HepG2 (cell line): ENCODE data around the gene DHX57. TPM values are rescaled to one million over a fixed set of nuclear protein-coding genes. Genes with fewer than 3 reads are reported as not detected.

ENCODE experiments used
- ATAC-seq: fragments of 200-7000 bp; cut with Tn5 transposase; 3 replicates; pipeline ENCODE4 v1.9.1; 2020; ENCODE audit warnings: mild to moderate bottlenecking, moderate library complexity
- BruUV-seq: library from RNA; stranded (reverse); fragments of 400-500 nt; replicated peaks from 2 replicates; lab custom pipeline; 2021; lab: Mats Ljungman, UMichigan
- CTCF ChIA-PET: fragments of 300-600 bp; formaldehyde crosslinking; extraction: SDS; loops from one replicate; lab custom pipeline; 2021; ENCODE audit warnings: low total read pairs, inconsistent platforms, low intra/inter-chr PET ratio; lab: Yijun Ruan, JAX
- POLR2A ChIA-PET: fragments of 350-600 bp; sonication (Branson Sonifier 250); formaldehyde crosslinking; loops from one replicate; lab custom pipeline; 2020; ENCODE audit warnings: antibody characterized with exemption, inconsistent platforms; lab: Yijun Ruan, JAX
- DNase-seq: peaks from one replicate; pipeline ENCODE4 v3.0.0-alpha.2; 2015; ENCODE audit warnings: low spot score
- FAIRE-seq: peaks from 3 replicates; lab custom pipeline; 2011; peaks lifted over from hg19 to GRCh38; lab: Jason Lieb, UNC
- H2AFZ ChIP-seq: one replicate; pipeline ENCODE4 v1.6.1; 2011; ENCODE audit warnings: low read length, inconsistent platforms
- H3K27ac ChIP-seq: fragments of 300-600 bp; 3 replicates; pipeline ENCODE4 v1.8.0; 2011; ENCODE audit warnings: mixed run types, mild to moderate bottlenecking, mixed read lengths, low read length, inconsistent platforms; ENCODE audit not compliant: insufficient read depth; ENCODE audit errors: extremely low read length
- H3K27me3 ChIP-seq, 2 experiments: fragments of 200-600 bp in 1 of 2; 2 replicates in 1 of 2; 3 replicates in 1 of 2; pipeline versions ENCODE4 v1.6.0 to v1.8.0; 2011; ENCODE audit warnings: low read length in 2 of 2, mild to moderate bottlenecking in 2 of 2, moderate library complexity in 2 of 2, inconsistent platforms in 1 of 2; ENCODE audit not compliant: insufficient read depth in 2 of 2, control insufficient read depth in 1 of 2
- H3K36me3 ChIP-seq, 2 experiments: fragments of 200-600 bp in 1 of 2; replicated peaks in 1 of 2; 2 replicates in 1 of 2; 3 replicates in 1 of 2; pipeline versions ENCODE4 v1.5.1 to v1.8.0; 2011; ENCODE audit warnings: low read length in 2 of 2, inconsistent platforms in 1 of 2; ENCODE audit not compliant: insufficient read depth in 2 of 2, control insufficient read depth in 1 of 2
- H3K4me1 ChIP-seq: 2 replicates; pipeline ENCODE4 v1.5.1; 2012; ENCODE audit warnings: low read length, inconsistent platforms; ENCODE audit not compliant: insufficient read depth
- H3K4me2 ChIP-seq: 2 replicates; pipeline ENCODE4 v1.6.0; 2011; ENCODE audit warnings: low read depth, low read length, inconsistent platforms
- H3K4me3 ChIP-seq, 3 experiments: fragments of 200-600 bp in 1 of 3; sonication (generic), shearing (Covaris generic) in 1 of 3; replicated peaks in 1 of 3; 2 replicates each; pipeline ENCODE4 v1.5.1; 2011 to 2016; ENCODE audit warnings: low read length in 3 of 3, inconsistent platforms in 2 of 3, low read depth in 2 of 3, mild to moderate bottlenecking in 2 of 3, control low read depth in 1 of 3, mixed read lengths in 1 of 3; ENCODE audit not compliant: insufficient read depth in 1 of 3
- H3K79me2 ChIP-seq: one replicate; pipeline ENCODE4 v1.6.1; 2011; ENCODE audit warnings: low read length, inconsistent platforms; ENCODE audit not compliant: insufficient read depth
- H3K9ac ChIP-seq: 2 replicates; pipeline ENCODE4 v1.6.0; 2011; ENCODE audit warnings: mild to moderate bottlenecking, low read depth, low read length, inconsistent platforms; ENCODE audit not compliant: insufficient read depth
- H3K9me3 ChIP-seq: 2 replicates; pipeline ENCODE4 v1.5.1; 2012; ENCODE audit warnings: mild to moderate bottlenecking, low read length
- H4K20me1 ChIP-seq: 2 replicates; pipeline ENCODE4 v1.6.0; 2011; ENCODE audit warnings: inconsistent platforms, mild to moderate bottlenecking, low read length, moderate library complexity; ENCODE audit not compliant: insufficient read depth
- HMGA1 ChIP-seq: sonication (generic); formaldehyde crosslinking; conservative IDR thresholded peaks from 2 replicates; pipeline ENCODE4 v1.4.0; 2020; ENCODE audit warnings: missing genetic modification reagents
- TGIF2 ChIP-seq: IDR thresholded peaks from 2 replicates; pipeline ENCODE4 v1.6.1; 2016; ENCODE audit warnings: control low read depth, missing compliant biosample characterization
- ZNF160 ChIP-seq: sonication (generic); formaldehyde crosslinking; IDR thresholded peaks from 2 replicates; pipeline ENCODE4 v1.8.0; 2022; ENCODE audit warnings: mild to moderate bottlenecking, inconsistent platforms, missing genetic modification reagents
- WGBS: methylation state at CpG from one replicate; pipeline ENCODE4 v1.1.6; 2017; ENCODE audit warnings: low lambda C conversion rate; 5-methylcytosine and 5-hydroxymethylcytosine counted together
- in situ Hi-C: cut with HindIII; loops from 2 replicates; pipeline ENCODE4 v1.10.0; 2017; ENCODE audit warnings: low pct_unique_long_range_greater_than_20kb; ENCODE audit not compliant: extremely low pct_ligation_motif_present
- intact Hi-C: fragments of 100-400 bp; cut with micrococcal nuclease; formaldehyde crosslinking; loops from one replicate; pipeline ENCODE4 v1.10.0; 2022; ENCODE audit not compliant: unreplicated experiment
- polyA plus RNA-seq, 8 experiments: library from polyadenylated mRNA; depleted of rRNA in 3 of 8; stranded (reverse) in 7 of 8; unstranded in 1 of 8; fragments of >200 nt; fragmentation: Illumina TruSeq in 4 of 8; extraction: Trizol in 4 of 8; gene quantifications; 2 replicates each; pipeline versions ENCODE4 v1.2.1 to v1.2.3, GENCODE V29; 2011 to 2016; ENCODE audit warnings: low read depth in 4 of 8, missing spikeins in 1 of 8, mixed read lengths in 1 of 8; ENCODE audit not compliant: insufficient read depth in 1 of 8
- total RNA-seq, 5 experiments: library from RNA; depleted of rRNA; stranded (reverse); fragments of >200 nt; fragmentation: Illumina TruSeq; extraction: Trizol; gene quantifications; 2 replicates each; pipeline ENCODE4 v1.2.3, GENCODE V29; 2016; ENCODE audit warnings: low read depth in 1 of 5
- TF ChIP-seq, protein P1 (sequence below): sonication (generic); formaldehyde crosslinking; IDR thresholded peaks from 2 replicates; pipeline ENCODE4 v1.4.0; 2020; ENCODE audit warnings: missing genetic modification reagents, borderline replicate concordance

Gene DHX57
- total and polyA plus RNA-seq, 2 of the 13 experiments (the other 11 are each of a cell fraction or from before 2014, with no cell fraction given) = 9.2 to 24.2 TPM

DNA sequence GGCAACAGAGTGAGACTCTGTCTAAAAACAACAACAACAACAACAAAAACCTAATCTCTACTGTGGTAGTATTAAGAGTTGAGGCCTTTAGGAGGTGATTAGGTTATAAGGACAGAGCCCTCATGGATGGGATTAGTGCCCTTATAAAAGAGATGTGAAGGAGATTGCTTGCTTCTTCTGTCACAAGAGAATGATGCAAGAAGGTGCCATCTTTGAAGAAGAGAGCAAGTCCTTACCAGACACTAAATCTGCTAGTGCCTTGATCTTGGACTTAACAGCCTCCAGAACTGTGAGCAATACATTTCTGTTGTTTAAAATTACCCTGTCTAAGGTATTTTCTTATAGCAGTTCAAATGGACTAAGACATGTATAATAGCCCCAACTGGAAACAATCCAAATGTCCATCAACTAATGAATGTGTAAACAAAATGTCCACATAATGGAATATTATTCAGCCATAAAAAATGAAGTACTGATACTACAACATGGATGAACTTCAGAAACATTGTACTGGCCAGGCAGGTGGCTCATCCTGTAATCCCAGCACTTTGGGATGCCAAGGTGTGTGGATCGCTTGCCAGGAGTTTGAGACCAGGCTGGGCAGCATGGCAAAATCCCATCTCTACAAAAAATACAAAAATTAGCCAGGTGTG lies 12.3 kb upstream of the DHX57 start:
- intact Hi-C loops (no loop called here), in situ Hi-C loops (no loop called here)
- Histone ChIP-seq H3K9me3 (no peaks in the 10 kb centered on the region), H3K9ac (no peak overlapping the region), H3K36me3 (no peaks in the 10 kb centered on the region), H4K20me1 (no peaks in the 10 kb centered on the region), H3K4me2 (no peak overlapping the region), H3K27ac (no peak overlapping the region), H3K4me1 (no peaks in the 10 kb centered on the region), H3K27me3 (no peaks in the 10 kb centered on the region), H2AFZ (no peak overlapping the region), H3K79me2 (no peaks in the 10 kb centered on the region), H3K4me3 (no peak overlapping the region)
- ChIA-PET CTCF (no interaction called here), POLR2A (no interaction called here)
- FAIRE-seq = no peak
- no peak for ATAC-seq
- no TSS peak for BruUV-seq
- DNase-seq = no peak
- WGBS = 83% methylated on average over 1 of the region's 1 CpG
- TF ChIP-seq ZNF160 (CRISPR knock-in tag) (no peak), TGIF2 (no peak), HMGA1 (CRISPR knock-in tag) (no peak)
- TF ChIP-seq, protein P1, sequence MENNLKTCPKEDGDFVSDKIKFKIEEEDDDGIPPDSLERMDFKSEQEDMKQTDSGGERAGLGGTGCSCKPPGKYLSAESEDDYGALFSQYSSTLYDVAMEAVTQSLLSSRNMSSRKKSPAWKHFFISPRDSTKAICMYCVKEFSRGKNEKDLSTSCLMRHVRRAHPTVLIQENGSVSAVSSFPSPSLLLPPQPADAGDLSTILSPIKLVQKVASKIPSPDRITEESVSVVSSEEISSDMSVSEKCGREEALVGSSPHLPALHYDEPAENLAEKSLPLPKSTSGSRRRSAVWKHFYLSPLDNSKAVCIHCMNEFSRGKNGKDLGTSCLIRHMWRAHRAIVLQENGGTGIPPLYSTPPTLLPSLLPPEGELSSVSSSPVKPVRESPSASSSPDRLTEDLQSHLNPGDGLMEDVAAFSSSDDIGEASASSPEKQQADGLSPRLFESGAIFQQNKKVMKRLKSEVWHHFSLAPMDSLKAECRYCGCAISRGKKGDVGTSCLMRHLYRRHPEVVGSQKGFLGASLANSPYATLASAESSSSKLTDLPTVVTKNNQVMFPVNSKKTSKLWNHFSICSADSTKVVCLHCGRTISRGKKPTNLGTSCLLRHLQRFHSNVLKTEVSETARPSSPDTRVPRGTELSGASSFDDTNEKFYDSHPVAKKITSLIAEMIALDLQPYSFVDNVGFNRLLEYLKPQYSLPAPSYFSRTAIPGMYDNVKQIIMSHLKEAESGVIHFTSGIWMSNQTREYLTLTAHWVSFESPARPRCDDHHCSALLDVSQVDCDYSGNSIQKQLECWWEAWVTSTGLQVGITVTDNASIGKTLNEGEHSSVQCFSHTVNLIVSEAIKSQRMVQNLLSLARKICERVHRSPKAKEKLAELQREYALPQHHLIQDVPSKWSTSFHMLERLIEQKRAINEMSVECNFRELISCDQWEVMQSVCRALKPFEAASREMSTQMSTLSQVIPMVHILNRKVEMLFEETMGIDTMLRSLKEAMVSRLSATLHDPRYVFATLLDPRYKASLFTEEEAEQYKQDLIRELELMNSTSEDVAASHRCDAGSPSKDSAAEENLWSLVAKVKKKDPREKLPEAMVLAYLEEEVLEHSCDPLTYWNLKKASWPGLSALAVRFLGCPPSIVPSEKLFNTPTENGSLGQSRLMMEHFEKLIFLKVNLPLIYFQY (CRISPR knock-in tag) = no peak
